ENCODE measurements around the gene ZPLD1.
A peak's percentile ranks its signal among the peaks of the same experiment; 100 is the strongest.

Gene ZPLD1
- 0 to 0.34 (median 0.07) reads per million in 18 experiments for total RNA-seq

DNA sequence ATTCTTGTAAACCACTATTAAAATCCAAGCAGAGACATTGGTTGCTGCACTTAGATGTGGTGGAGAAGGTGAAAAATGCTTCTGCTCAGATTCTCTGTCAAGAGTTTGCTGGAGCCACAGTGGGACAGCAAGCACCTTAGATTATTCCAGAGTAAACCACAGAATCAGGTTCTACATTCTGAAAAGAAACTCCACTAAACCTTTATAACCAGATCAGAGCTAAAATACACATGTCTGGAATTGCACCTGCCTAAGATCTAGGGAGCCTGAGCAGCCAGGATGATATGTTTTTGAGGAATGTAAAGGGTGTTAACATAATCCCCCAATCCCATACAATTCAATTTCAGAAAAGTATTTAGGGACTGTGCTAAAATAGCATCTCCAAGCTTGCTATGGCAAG lies at the start of gene ZPLD1:
Gene ZPLD1, plus strand, starts transcription at position 301 of the 400 bp plus-strand sequence. CDS start 3,473 bp downstream, outside the sequence.
- no peak for DNase-seq

DNA sequence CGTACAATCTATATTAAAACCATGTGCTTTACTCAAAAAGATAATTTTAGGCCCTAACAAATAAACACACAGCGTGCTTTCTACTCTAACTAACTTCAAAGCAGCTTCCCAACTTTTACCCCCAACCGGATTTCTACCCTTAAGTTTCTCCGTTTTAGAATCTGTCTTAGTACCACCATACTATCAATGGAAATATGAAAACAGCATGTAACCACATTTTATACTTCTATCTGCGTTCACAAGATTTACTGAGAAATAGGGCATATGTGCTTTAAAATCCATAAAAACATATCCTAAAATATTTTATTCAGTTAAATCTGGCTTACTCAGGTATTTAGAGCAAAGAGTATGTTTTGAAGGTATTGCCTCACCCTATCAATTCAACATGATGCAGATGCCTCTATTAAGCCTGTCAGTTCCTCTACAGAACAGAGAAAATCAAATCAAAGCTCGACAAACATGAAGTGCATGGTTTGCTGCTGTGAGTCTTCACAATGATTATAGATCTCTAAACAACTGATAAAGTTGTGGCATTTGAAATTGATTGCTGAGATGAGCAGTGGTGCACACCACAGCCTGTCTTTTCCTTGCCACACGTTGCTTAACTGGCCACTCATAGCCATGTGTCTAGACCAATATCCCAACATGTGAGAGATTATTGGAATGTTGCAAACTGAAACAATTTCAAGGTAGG lies 44.5 kb upstream of the ZPLD1 start:
- DNase-seq, result no peak

DNA sequence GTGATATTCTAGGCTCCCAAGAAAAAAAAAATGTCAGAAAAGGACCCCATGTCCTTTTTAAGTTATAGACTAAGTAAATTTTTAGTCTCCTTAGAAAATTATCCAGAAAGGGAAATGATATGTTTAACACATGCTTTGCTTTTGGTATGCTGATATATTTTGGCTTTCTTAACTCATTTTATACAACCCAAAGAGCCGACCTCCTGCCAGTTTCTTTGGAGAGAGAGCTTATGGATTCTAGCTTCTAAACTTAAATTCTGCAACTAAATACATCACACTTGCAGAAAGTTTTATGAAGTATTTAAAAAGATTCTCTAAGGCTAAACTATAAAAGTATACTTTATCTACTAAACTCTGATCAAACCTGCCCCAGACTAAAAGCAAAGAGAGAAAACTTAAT lies 43.9 kb upstream of the ZPLD1 start:
- no peak for DNase-seq

- no peak for DNase-seq
Observed at GRCh38 chr3:102391491-102391890, 43.3 kb upstream of the ZPLD1 start.

GRCh38 chr3:102394517-102394916 lies 40.3 kb upstream of the ZPLD1 start:
- DNase-seq, result no peak

GRCh38 chr3:102398176-102398575 lies 36.6 kb upstream of the ZPLD1 start:
- DNase-seq, result no peak

- DNase-seq, result no peak
Observed at GRCh38 chr3:102398666-102399065, 36.1 kb upstream of the ZPLD1 start.

- no peak for DNase-seq
Observed at GRCh38 chr3:102400142-102400541, 34.7 kb upstream of the ZPLD1 start.

DNA sequence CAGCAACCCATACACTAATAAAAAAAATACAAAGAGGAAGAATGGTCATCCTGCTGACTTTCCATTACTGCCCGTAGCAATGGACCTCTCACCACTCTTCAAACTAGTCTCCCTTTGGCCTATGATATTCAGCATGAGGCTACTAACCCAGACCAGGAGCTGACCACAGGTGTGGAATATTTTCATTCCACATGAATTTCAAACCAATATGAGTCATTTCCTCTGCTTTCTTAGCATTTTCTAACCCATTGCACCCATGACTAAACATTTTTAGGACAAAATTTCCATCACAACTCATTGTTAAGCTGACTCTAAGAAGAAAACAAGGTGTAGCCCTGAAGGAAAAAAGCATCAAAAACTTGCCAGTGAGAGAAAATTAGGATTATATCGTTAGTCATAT lies 34.0 kb upstream of the ZPLD1 start:
- DNase-seq, result no peak

- no peak for DNase-seq
Observed at GRCh38 chr3:102410616-102411015, 24.2 kb upstream of the ZPLD1 start.

DNA sequence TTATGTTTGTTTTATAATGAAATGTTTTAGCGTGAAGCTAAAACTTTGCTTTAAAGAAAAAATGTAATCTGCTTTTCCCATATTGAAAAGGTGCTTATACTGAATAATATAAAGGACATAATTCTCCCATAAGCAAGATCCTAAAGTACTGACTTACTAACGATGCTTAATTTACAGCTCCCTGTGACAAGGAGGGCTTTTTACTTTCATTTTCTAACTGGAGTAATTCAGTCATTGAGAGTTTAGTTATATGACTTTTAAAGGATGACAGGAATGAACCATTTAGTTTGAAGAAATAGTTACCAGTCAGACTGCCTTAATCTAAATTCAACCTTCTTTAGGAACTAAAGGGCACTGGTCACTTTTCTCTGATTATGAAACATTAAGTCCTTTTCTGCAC lies 19.3 kb upstream of the ZPLD1 start:
- DNase-seq, result no peak

DNA sequence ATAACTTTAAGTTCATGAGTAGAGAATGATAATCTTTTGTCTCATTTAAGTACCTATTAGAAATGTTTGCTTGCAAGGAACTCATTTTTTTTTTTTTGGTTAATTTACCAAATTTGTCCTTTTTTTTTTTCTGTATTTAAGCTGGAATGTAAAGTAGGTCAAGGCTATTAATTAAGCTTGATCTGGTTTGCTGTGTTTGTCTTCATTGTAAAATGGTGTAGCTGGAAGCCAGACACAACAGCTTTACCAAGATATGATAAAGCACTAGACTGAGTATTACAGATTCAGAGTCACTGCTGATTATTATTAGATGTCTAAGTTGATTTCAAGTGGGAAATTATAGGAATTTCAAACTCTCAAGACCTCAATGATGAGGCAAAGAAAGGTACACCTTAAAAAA lies 15.0 kb upstream of the ZPLD1 start:
- no peak for DNase-seq

GRCh38 chr3:102441832-102442231 lies 7.0 kb downstream of the ZPLD1 start:
- DNase-seq, result no peak

GRCh38 chr3:102443021-102443420 lies 8.2 kb downstream of the ZPLD1 start:
- peak; percentile 0 to 45 for DNase-seq

- no peak for DNase-seq
Observed at GRCh38 chr3:102444101-102444500, 9.3 kb downstream of the ZPLD1 start.

GRCh38 chr3:102447272-102447671 lies 12.5 kb downstream of the ZPLD1 start:
- no peak for DNase-seq

DNA sequence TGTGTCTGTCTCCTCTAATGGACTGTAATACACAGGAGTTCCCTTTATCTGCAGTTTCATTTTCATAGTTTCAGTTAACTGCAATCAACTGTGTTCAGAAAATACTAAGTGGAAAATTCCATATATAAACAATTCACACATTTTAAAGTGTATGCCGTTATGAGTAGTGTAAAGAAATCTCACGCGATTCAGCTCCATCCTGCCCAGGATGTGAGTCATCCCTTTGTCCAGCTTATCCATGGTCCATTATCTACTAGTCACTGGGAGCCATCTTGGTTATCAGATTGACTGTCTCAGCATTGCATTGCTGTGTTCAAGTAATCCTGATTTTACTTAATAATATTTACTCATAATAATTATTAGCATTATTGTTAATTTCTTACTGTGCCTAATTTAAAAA lies 14.5 kb downstream of the ZPLD1 start:
- DNase-seq, result no peak

GRCh38 chr3:102449930-102450329 lies 15.1 kb downstream of the ZPLD1 start:
- no peak for DNase-seq

GRCh38 chr3:102450976-102451375 lies 16.2 kb downstream of the ZPLD1 start:
- no peak for DNase-seq

- no peak for DNase-seq
Observed at GRCh38 chr3:102451543-102451942, 16.7 kb downstream of the ZPLD1 start.

DNA sequence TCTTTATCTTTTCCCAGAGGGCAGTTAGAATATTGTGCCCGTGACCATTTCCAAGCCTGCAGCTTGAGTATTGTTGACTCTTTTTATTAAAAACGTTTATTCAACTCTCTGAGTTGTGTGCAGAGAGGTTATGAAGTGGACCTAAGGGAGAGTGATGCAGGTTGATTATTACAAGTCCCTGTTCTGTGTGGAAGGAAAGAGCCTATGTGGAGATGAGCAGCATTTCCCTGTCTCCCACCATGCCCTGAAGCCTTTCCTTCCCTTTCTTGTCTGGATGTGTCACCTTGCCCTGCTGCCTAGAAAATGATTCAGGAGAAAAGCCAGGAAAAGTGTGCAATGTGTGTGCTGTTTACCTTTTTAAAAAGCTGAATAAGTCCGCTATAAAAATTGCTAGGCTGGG lies 19.4 kb downstream of the ZPLD1 start:
- DNase-seq, result no peak

DNA sequence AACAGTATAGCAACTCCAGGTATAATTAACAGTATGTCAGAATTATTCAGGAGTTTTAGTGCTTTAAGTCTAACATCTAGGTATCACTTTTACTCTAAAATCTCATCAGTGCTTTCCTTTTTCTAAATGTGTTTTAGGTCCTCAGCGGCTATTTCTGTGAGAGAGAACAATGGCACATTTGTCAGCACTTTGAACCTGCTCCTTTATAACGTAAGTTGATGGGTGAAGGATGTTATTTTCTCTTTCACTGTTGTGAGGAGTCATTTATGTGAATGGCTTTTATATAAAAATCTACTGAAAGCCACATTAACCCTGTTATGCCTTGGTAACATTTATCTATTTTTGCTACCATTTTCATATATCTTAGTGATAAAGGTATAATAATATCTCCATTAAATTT lies 22.8 kb downstream of the ZPLD1 start:
- DNase-seq, result no peak

GRCh38 chr3:102460579-102460978 lies 25.8 kb downstream of the ZPLD1 start:
- no peak for DNase-seq

DNA sequence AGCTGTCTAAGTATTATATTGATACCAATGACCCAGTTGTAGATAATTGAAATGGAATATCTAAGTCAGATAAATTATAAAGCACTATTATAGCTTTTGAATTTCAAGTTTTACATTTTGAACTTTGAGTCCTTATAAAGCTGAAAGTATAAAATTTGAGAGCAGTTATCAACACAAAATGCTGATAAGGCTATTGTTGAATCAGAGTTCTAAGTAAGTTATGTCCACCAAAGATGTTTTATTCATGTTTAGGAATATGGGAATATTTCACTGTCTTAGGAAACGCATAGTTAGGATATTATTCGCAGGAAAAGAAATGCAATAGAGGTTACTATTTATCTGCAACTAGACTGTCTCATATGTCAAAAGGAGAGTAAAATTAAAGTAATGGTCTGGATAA lies 29.4 kb downstream of the ZPLD1 start:
- DNase-seq, result no peak

GRCh38 chr3:102466001-102466400 lies 31.2 kb downstream of the ZPLD1 start:
- DNase-seq, result no peak
